ENCODE measurements around the gene NLK. TPM values are rescaled to one million over a fixed set of nuclear protein-coding genes. Genes with fewer than 3 reads are reported as not detected.

NLK gene
- total RNA-seq, 1 experiment from 2014 or later = 12.8 TPM

DNA sequence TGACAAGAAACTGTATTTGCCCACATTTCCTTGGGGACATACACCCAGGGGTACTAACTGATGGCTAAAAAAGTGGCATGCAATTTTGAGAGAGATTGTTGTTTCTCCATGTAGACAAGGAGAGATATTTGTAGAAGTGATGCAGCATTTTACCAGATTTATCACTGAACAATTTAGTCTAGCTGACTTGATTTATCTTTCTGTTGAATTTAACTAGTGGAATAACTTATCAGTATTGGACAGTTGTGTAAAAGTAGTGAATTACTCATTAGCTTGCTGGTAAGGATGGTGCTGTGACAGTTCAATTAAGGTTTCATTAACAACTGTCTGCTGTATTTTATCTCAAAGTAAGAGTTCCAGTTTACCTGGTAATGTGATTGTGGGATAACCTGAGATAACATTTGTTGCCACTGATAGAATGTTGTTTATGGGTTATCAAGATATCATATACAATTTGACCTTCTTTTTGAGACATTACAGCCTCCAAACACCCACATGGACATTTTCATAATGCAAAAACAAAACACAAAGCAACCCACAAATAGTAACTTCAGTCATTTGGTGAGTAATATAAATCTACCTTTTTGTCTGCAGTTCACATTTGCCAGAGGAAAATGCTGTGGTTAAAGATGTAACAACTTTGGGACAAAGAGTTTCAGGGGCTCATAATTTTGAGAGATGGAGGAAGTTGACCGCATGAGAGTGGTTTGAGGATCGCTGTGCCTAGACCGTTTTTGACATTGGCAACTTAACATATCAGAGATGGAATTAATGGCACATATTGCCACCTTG is 3.8 kb downstream of the NLK start (continued):
- no peak for TF ChIP-seq EGR1 (IDR thresholded peaks at IDR 0.05; ENCODE audit: low read depth)

DNA sequence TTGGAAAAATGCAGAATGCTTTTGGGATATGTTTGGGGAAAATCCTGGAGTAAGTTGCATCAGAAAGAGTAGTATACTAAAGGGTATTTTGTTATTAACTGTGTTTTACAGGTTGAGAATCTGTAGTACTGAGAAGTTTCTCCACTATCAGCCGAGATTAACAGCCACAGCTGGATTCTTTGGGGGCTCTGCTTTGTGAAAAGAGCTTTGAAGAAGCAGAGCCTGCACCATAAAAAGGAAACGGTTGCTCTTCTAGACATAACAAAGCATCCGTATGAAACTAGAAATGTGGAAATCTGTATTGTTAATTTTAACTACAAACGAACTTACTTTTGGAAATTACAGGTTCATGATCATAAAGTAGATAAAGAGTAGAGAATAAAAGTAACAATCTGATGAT is 5.3 kb downstream of the NLK start:
- POLR2A ChIA-PET = no interaction called here
- H4K20me1 ChIP-seq (ENCODE audit: insufficient read depth) = peaks cover 14% of the 10 kb centered on the region; the same call in 1 of the 2 replicates
- no peak overlapping the region for H3K4me3 ChIP-seq (replicated peaks in 1 of 2; ENCODE audit: low read depth in 1 of 2, low read length in 2 of 2)
- H3K36me3 ChIP-seq (ENCODE audit: control insufficient read depth in 1 of 2, insufficient read depth in 2 of 2, low read length in 2 of 2) = no peaks in the 10 kb centered on the region
- no peaks in the 10 kb centered on the region for H3K9me3 ChIP-seq (ENCODE audit: control insufficient read depth in 1 of 2, insufficient read depth in 1 of 2, low read depth in 1 of 2, low read length in 2 of 2)
- no peak overlapping the region for H3K4me2 ChIP-seq (ENCODE audit: low read length)
- H3K27ac ChIP-seq (ENCODE audit: low read depth, low read length) = no peak overlapping the region
- no peaks in the 10 kb centered on the region for H3K9me2 ChIP-seq (ENCODE audit: insufficient read depth)
- RAD21 ChIA-PET (ENCODE audit: low non-redundant PET in 1 of 2, low total read pairs in 2 of 2, uncharacterized antibody in 2 of 2, unreplicated experiment in 2 of 2) = no interaction called here
- no TSS peak for BruUV-seq (replicated peaks)
- no peak overlapping the region for H2AFZ ChIP-seq (ENCODE audit: low read depth, low read length, poor library complexity, severe bottlenecking)
- no peak for TF ChIP-seq YY1 (IDR thresholded peaks at IDR 0.05; ENCODE audit: extremely low read depth, insufficient replicate concordance, low read depth, low read length)
- no peak for TF ChIP-seq POLR2AphosphoS5 (IDR thresholded peaks at IDR 0.05; ENCODE audit: low read depth, low read length)
- TF ChIP-seq EZH2 (IDR thresholded peaks at IDR 0.05) = no peak
- TF ChIP-seq, protein P1, sequence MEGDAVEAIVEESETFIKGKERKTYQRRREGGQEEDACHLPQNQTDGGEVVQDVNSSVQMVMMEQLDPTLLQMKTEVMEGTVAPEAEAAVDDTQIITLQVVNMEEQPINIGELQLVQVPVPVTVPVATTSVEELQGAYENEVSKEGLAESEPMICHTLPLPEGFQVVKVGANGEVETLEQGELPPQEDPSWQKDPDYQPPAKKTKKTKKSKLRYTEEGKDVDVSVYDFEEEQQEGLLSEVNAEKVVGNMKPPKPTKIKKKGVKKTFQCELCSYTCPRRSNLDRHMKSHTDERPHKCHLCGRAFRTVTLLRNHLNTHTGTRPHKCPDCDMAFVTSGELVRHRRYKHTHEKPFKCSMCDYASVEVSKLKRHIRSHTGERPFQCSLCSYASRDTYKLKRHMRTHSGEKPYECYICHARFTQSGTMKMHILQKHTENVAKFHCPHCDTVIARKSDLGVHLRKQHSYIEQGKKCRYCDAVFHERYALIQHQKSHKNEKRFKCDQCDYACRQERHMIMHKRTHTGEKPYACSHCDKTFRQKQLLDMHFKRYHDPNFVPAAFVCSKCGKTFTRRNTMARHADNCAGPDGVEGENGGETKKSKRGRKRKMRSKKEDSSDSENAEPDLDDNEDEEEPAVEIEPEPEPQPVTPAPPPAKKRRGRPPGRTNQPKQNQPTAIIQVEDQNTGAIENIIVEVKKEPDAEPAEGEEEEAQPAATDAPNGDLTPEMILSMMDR (IDR thresholded peaks at IDR 0.05 in 2 of 3, conservative IDR thresholded peaks at IDR 0.05 in 1 of 3; ENCODE audit: borderline replicate concordance in 1 of 3, insufficient read depth in 1 of 3, low read depth in 2 of 3, low read length in 2 of 3) = no peak
- no peak for TF ChIP-seq ELF1 (IDR thresholded peaks at IDR 0.05; ENCODE audit: borderline replicate concordance, low read depth)
- TF ChIP-seq, protein P2, sequence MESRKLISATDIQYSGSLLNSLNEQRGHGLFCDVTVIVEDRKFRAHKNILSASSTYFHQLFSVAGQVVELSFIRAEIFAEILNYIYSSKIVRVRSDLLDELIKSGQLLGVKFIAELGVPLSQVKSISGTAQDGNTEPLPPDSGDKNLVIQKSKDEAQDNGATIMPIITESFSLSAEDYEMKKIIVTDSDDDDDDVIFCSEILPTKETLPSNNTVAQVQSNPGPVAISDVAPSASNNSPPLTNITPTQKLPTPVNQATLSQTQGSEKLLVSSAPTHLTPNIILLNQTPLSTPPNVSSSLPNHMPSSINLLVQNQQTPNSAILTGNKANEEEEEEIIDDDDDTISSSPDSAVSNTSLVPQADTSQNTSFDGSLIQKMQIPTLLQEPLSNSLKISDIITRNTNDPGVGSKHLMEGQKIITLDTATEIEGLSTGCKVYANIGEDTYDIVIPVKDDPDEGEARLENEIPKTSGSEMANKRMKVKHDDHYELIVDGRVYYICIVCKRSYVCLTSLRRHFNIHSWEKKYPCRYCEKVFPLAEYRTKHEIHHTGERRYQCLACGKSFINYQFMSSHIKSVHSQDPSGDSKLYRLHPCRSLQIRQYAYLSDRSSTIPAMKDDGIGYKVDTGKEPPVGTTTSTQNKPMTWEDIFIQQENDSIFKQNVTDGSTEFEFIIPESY (IDR thresholded peaks at IDR 0.05; ENCODE audit: extremely low read depth, insufficient replicate concordance, low read length) = no peak
- TF ChIP-seq RAD21 (IDR thresholded peaks at IDR 0.05; ENCODE audit: low read depth) = no peak
- H3K4me1 ChIP-seq (ENCODE audit: control insufficient read depth in 1 of 2, insufficient read depth in 2 of 2, low read length in 2 of 2) = peaks cover 0 to 3% of the 10 kb centered on the region in 2 experiments; a peak in 2 of 4 replicates
- H3K79me2 ChIP-seq (ENCODE audit: insufficient read depth, low read length) = peaks cover 87% of the 10 kb centered on the region
- ATAC-seq = no peak
- intact Hi-C loops (cut with micrococcal nuclease) = no loop called here
- CTCF ChIA-PET = no interaction called here
- H3K27me3 ChIP-seq (ENCODE audit: insufficient read depth, low read length) = no peaks in the 10 kb centered on the region
- H3K9ac ChIP-seq (ENCODE audit: low read length) = no peak overlapping the region
- DNase-seq (ENCODE audit: low read depth, low spot score) = no peak

Measured in HCT116 (cell line).